ENCODE results near the gene EPHA5.

DNA sequence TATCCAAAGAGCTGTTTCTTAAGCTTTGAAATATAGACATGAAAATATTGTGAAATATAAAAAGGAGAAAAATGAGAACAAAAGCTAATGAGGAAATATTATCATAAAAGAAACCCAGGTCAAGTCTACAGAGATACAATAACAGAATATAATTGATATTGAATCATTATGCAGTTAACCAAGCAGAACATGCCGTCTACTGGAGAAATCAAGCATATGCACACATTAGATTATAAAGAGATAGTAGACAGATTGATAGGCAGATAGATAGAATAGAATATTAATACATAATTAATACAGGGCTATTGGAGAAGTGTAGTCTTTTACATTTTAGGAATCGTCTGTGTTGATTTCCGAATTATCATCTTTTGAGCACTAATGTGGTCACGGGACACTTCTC, 208.5 kb downstream of the EPHA5 start:
- TF ChIP-seq SPI1 (IDR thresholded peaks at IDR 0.05; ENCODE audit: low read depth, low read length) (no peak), POLR2A (IDR thresholded peaks at IDR 0.05; ENCODE audit: low read depth, low read length) (no peak)

Measured in GM12891 (cell line).